ENCODE measurements around the gene FPGT. TPM values are rescaled to one million over a fixed set of nuclear protein-coding genes. Genes with fewer than 3 reads are reported as not detected.

Gene FPGT
- total RNA-seq, 1 experiment from 2014 or later = 12.0 TPM

DNA sequence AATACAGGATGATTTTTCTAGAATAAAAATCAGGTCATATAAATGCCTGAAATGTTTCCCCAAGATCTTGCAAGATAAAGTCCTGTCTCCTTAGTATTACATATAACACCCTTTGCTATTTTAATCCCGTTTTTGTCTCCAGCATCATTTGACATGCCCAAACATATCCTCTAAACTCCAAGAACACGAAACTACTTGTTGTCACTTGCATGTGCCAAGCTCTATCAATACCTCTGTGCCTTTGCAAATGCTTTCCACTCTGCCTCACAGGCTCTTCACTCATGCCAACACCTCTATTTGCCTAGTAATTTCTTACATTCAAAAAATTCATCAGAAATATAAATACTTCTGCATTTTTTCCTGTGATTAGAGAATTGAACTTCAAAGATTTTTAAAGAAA is 38.0 kb upstream of the FPGT start:
- Histone ChIP-seq H3K4me3 (replicated peaks in 1 of 2; ENCODE audit: low read depth in 1 of 2, low read length in 2 of 2) (no peak overlapping the region), H3K36me3 (ENCODE audit: control insufficient read depth in 1 of 2, insufficient read depth in 2 of 2, low read length in 2 of 2) (no peaks in the 10 kb centered on the region), H3K9me2 (ENCODE audit: insufficient read depth) (no peaks in the 10 kb centered on the region), H3K27me3 (ENCODE audit: insufficient read depth, low read length) (peaks cover 8% of the 10 kb centered on the region; the same call in 1 of the 2 replicates), H4K20me1 (ENCODE audit: insufficient read depth) (no peaks in the 10 kb centered on the region), H2AFZ (ENCODE audit: low read depth, low read length, poor library complexity, severe bottlenecking) (no peak overlapping the region), H3K9me3 (ENCODE audit: control insufficient read depth in 1 of 2, insufficient read depth in 1 of 2, low read depth in 1 of 2, low read length in 2 of 2) (no peaks in the 10 kb centered on the region), H3K9ac (ENCODE audit: low read length) (no peak overlapping the region), H3K79me2 (ENCODE audit: insufficient read depth, low read length) (no peaks in the 10 kb centered on the region), H3K27ac (ENCODE audit: low read depth, low read length) (no peak overlapping the region), H3K4me1 (ENCODE audit: control insufficient read depth in 1 of 2, insufficient read depth in 2 of 2, low read length in 2 of 2) (no peaks in the 10 kb centered on the region), H3K4me2 (ENCODE audit: low read length) (no peak overlapping the region)
- ChIA-PET RAD21 (ENCODE audit: low non-redundant PET in 1 of 2, low total read pairs in 2 of 2, uncharacterized antibody in 2 of 2, unreplicated experiment in 2 of 2) (no interaction called here), POLR2A (no interaction called here), CTCF (no interaction called here)
- TF ChIP-seq ELF1 (IDR thresholded peaks at IDR 0.05; ENCODE audit: borderline replicate concordance, low read depth) (no peak), ZNF274 (IDR thresholded peaks at IDR 0.05; ENCODE audit: low read depth, low read length) (no peak), EZH2 (IDR thresholded peaks at IDR 0.05) (no peak), SP1 (IDR thresholded peaks at IDR 0.05; ENCODE audit: low read depth) (no peak), CBX3 (IDR thresholded peaks at IDR 0.05; ENCODE audit: low read depth) (no peak), EZH2phosphoT487 (IDR thresholded peaks at IDR 0.05; ENCODE audit: borderline replicate concordance) (no peak)
- TF ChIP-seq, protein P1, sequence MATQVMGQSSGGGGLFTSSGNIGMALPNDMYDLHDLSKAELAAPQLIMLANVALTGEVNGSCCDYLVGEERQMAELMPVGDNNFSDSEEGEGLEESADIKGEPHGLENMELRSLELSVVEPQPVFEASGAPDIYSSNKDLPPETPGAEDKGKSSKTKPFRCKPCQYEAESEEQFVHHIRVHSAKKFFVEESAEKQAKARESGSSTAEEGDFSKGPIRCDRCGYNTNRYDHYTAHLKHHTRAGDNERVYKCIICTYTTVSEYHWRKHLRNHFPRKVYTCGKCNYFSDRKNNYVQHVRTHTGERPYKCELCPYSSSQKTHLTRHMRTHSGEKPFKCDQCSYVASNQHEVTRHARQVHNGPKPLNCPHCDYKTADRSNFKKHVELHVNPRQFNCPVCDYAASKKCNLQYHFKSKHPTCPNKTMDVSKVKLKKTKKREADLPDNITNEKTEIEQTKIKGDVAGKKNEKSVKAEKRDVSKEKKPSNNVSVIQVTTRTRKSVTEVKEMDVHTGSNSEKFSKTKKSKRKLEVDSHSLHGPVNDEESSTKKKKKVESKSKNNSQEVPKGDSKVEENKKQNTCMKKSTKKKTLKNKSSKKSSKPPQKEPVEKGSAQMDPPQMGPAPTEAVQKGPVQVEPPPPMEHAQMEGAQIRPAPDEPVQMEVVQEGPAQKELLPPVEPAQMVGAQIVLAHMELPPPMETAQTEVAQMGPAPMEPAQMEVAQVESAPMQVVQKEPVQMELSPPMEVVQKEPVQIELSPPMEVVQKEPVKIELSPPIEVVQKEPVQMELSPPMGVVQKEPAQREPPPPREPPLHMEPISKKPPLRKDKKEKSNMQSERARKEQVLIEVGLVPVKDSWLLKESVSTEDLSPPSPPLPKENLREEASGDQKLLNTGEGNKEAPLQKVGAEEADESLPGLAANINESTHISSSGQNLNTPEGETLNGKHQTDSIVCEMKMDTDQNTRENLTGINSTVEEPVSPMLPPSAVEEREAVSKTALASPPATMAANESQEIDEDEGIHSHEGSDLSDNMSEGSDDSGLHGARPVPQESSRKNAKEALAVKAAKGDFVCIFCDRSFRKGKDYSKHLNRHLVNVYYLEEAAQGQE (IDR thresholded peaks at IDR 0.05; ENCODE audit: low read depth) = no peak
- TF ChIP-seq, protein P2, sequence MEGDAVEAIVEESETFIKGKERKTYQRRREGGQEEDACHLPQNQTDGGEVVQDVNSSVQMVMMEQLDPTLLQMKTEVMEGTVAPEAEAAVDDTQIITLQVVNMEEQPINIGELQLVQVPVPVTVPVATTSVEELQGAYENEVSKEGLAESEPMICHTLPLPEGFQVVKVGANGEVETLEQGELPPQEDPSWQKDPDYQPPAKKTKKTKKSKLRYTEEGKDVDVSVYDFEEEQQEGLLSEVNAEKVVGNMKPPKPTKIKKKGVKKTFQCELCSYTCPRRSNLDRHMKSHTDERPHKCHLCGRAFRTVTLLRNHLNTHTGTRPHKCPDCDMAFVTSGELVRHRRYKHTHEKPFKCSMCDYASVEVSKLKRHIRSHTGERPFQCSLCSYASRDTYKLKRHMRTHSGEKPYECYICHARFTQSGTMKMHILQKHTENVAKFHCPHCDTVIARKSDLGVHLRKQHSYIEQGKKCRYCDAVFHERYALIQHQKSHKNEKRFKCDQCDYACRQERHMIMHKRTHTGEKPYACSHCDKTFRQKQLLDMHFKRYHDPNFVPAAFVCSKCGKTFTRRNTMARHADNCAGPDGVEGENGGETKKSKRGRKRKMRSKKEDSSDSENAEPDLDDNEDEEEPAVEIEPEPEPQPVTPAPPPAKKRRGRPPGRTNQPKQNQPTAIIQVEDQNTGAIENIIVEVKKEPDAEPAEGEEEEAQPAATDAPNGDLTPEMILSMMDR (IDR thresholded peaks at IDR 0.05 in 2 of 3, conservative IDR thresholded peaks at IDR 0.05 in 1 of 3; ENCODE audit: borderline replicate concordance in 1 of 3, insufficient read depth in 1 of 3, low read depth in 2 of 3, low read length in 2 of 3) = no peak
- TF ChIP-seq, protein P3, sequence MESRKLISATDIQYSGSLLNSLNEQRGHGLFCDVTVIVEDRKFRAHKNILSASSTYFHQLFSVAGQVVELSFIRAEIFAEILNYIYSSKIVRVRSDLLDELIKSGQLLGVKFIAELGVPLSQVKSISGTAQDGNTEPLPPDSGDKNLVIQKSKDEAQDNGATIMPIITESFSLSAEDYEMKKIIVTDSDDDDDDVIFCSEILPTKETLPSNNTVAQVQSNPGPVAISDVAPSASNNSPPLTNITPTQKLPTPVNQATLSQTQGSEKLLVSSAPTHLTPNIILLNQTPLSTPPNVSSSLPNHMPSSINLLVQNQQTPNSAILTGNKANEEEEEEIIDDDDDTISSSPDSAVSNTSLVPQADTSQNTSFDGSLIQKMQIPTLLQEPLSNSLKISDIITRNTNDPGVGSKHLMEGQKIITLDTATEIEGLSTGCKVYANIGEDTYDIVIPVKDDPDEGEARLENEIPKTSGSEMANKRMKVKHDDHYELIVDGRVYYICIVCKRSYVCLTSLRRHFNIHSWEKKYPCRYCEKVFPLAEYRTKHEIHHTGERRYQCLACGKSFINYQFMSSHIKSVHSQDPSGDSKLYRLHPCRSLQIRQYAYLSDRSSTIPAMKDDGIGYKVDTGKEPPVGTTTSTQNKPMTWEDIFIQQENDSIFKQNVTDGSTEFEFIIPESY (IDR thresholded peaks at IDR 0.05; ENCODE audit: extremely low read depth, insufficient replicate concordance, low read length) = no peak
- BruUV-seq (replicated peaks) = no TSS peak
- DNase-seq (ENCODE audit: low read depth, low spot score) (no peak), ATAC-seq (no peak)
- intact Hi-C loops (cut with micrococcal nuclease) = no loop called here

Data from HCT116 (cell line).